HepG2 (cell line): ENCODE results near the gene SIRPA. TPM values are rescaled to one million over a fixed set of nuclear protein-coding genes. Genes with fewer than 3 reads are reported as not detected.

Experiments used
- ATAC-seq: fragments of 200-7000 bp; cut with Tn5 transposase; 3 replicates; pipeline ENCODE4 v1.9.1; 2020; ENCODE audit warnings: mild to moderate bottlenecking, moderate library complexity
- BruUV-seq: library from RNA; stranded (reverse); fragments of 400-500 nt; replicated peaks from 2 replicates; lab custom pipeline; 2021; lab: Mats Ljungman, UMichigan
- CTCF ChIA-PET: fragments of 300-600 bp; formaldehyde crosslinking; extraction: SDS; loops from one replicate; lab custom pipeline; 2021; ENCODE audit warnings: low total read pairs, inconsistent platforms, low intra/inter-chr PET ratio; lab: Yijun Ruan, JAX
- POLR2A ChIA-PET: fragments of 350-600 bp; sonication (Branson Sonifier 250); formaldehyde crosslinking; loops from one replicate; lab custom pipeline; 2020; ENCODE audit warnings: antibody characterized with exemption, inconsistent platforms; lab: Yijun Ruan, JAX
- DNase-seq: peaks from one replicate; pipeline ENCODE4 v3.0.0-alpha.2; 2015; ENCODE audit warnings: low spot score
- FAIRE-seq: peaks from 3 replicates; lab custom pipeline; 2011; peaks lifted over from hg19 to GRCh38; lab: Jason Lieb, UNC
- H2AFZ ChIP-seq: one replicate; pipeline ENCODE4 v1.6.1; 2011; ENCODE audit warnings: low read length, inconsistent platforms
- H3K27ac ChIP-seq: fragments of 300-600 bp; 3 replicates; pipeline ENCODE4 v1.8.0; 2011; ENCODE audit warnings: mixed run types, mild to moderate bottlenecking, mixed read lengths, low read length, inconsistent platforms; ENCODE audit not compliant: insufficient read depth; ENCODE audit errors: extremely low read length
- H3K27me3 ChIP-seq, 2 experiments: fragments of 200-600 bp in 1 of 2; 2 replicates in 1 of 2; 3 replicates in 1 of 2; pipeline versions ENCODE4 v1.6.0 to v1.8.0; 2011; ENCODE audit warnings: low read length in 2 of 2, mild to moderate bottlenecking in 2 of 2, moderate library complexity in 2 of 2, inconsistent platforms in 1 of 2; ENCODE audit not compliant: insufficient read depth in 2 of 2, control insufficient read depth in 1 of 2
- H3K36me3 ChIP-seq, 2 experiments: fragments of 200-600 bp in 1 of 2; replicated peaks in 1 of 2; 2 replicates in 1 of 2; 3 replicates in 1 of 2; pipeline versions ENCODE4 v1.5.1 to v1.8.0; 2011; ENCODE audit warnings: low read length in 2 of 2, inconsistent platforms in 1 of 2; ENCODE audit not compliant: insufficient read depth in 2 of 2, control insufficient read depth in 1 of 2
- H3K4me1 ChIP-seq: 2 replicates; pipeline ENCODE4 v1.5.1; 2012; ENCODE audit warnings: low read length, inconsistent platforms; ENCODE audit not compliant: insufficient read depth
- H3K4me2 ChIP-seq: 2 replicates; pipeline ENCODE4 v1.6.0; 2011; ENCODE audit warnings: low read depth, low read length, inconsistent platforms
- H3K4me3 ChIP-seq, 3 experiments: fragments of 200-600 bp in 1 of 3; sonication (generic), shearing (Covaris generic) in 1 of 3; replicated peaks in 1 of 3; 2 replicates each; pipeline ENCODE4 v1.5.1; 2011 to 2016; ENCODE audit warnings: low read length in 3 of 3, inconsistent platforms in 2 of 3, low read depth in 2 of 3, mild to moderate bottlenecking in 2 of 3, control low read depth in 1 of 3, mixed read lengths in 1 of 3; ENCODE audit not compliant: insufficient read depth in 1 of 3
- H3K79me2 ChIP-seq: one replicate; pipeline ENCODE4 v1.6.1; 2011; ENCODE audit warnings: low read length, inconsistent platforms; ENCODE audit not compliant: insufficient read depth
- H3K9ac ChIP-seq: 2 replicates; pipeline ENCODE4 v1.6.0; 2011; ENCODE audit warnings: mild to moderate bottlenecking, low read depth, low read length, inconsistent platforms; ENCODE audit not compliant: insufficient read depth
- H3K9me3 ChIP-seq: 2 replicates; pipeline ENCODE4 v1.5.1; 2012; ENCODE audit warnings: mild to moderate bottlenecking, low read length
- H4K20me1 ChIP-seq: 2 replicates; pipeline ENCODE4 v1.6.0; 2011; ENCODE audit warnings: inconsistent platforms, mild to moderate bottlenecking, low read length, moderate library complexity; ENCODE audit not compliant: insufficient read depth
- GATAD1 ChIP-seq: IDR thresholded peaks from 2 replicates; pipeline ENCODE4 v1.6.1; 2016; ENCODE audit warnings: missing genetic modification reagents, missing compliant biosample characterization
- KLF6 ChIP-seq: IDR thresholded peaks from 2 replicates; pipeline ENCODE4 v1.8.0; 2016; ENCODE audit warnings: missing biosample characterization, missing genetic modification reagents
- MED1 ChIP-seq: sonication (generic); formaldehyde crosslinking; IDR thresholded peaks from 2 replicates; pipeline ENCODE4 v1.4.0; 2020; ENCODE audit warnings: missing genetic modification reagents
- SRY ChIP-seq: sonication (generic); formaldehyde crosslinking; IDR thresholded peaks from 2 replicates; pipeline ENCODE4 v1.8.0; 2022; ENCODE audit warnings: mild to moderate bottlenecking, missing genetic modification reagents
- STAT6 ChIP-seq: sonication (generic); formaldehyde crosslinking; IDR thresholded peaks from 2 replicates; pipeline ENCODE4 v1.4.0; 2020; ENCODE audit warnings: missing genetic modification reagents, mild to moderate bottlenecking, borderline replicate concordance
- YEATS2 ChIP-seq: sonication (generic); formaldehyde crosslinking; IDR thresholded peaks from 2 replicates; pipeline ENCODE4 v1.4.0; 2020; ENCODE audit warnings: missing genetic modification reagents, borderline replicate concordance
- ZNF546 ChIP-seq: sonication (generic); formaldehyde crosslinking; conservative IDR thresholded peaks from 2 replicates; pipeline ENCODE4 v1.8.1; 2023; ENCODE audit warnings: mild to moderate bottlenecking, missing genetic modification reagents
- ZNF589 ChIP-seq: sonication (generic); formaldehyde crosslinking; conservative IDR thresholded peaks from 2 replicates; pipeline ENCODE4 v1.8.0; 2022; ENCODE audit warnings: mild to moderate bottlenecking, moderate library complexity, missing genetic modification reagents
- ZNF614 ChIP-seq: IDR thresholded peaks from 2 replicates; pipeline ENCODE4 v1.6.1; 2018; ENCODE audit warnings: missing biosample characterization, missing genetic modification reagents, inconsistent platforms, borderline replicate concordance
- ZNF629 ChIP-seq: sonication (generic); formaldehyde crosslinking; conservative IDR thresholded peaks from 2 replicates; pipeline ENCODE4 v1.5.0; 2020; ENCODE audit warnings: missing genetic modification reagents
- WGBS: methylation state at CpG from one replicate; pipeline ENCODE4 v1.1.6; 2017; ENCODE audit warnings: low lambda C conversion rate; 5-methylcytosine and 5-hydroxymethylcytosine counted together
- in situ Hi-C: cut with HindIII; loops from 2 replicates; pipeline ENCODE4 v1.10.0; 2017; ENCODE audit warnings: low pct_unique_long_range_greater_than_20kb; ENCODE audit not compliant: extremely low pct_ligation_motif_present
- intact Hi-C: fragments of 100-400 bp; cut with micrococcal nuclease; formaldehyde crosslinking; loops from one replicate; pipeline ENCODE4 v1.10.0; 2022; ENCODE audit not compliant: unreplicated experiment
- polyA plus RNA-seq, 8 experiments: library from polyadenylated mRNA; depleted of rRNA in 3 of 8; stranded (reverse) in 7 of 8; unstranded in 1 of 8; fragments of >200 nt; fragmentation: Illumina TruSeq in 4 of 8; extraction: Trizol in 4 of 8; gene quantifications; 2 replicates each; pipeline versions ENCODE4 v1.2.1 to v1.2.3, GENCODE V29; 2011 to 2016; ENCODE audit warnings: low read depth in 4 of 8, missing spikeins in 1 of 8, mixed read lengths in 1 of 8; ENCODE audit not compliant: insufficient read depth in 1 of 8
- total RNA-seq, 5 experiments: library from RNA; depleted of rRNA; stranded (reverse); fragments of >200 nt; fragmentation: Illumina TruSeq; extraction: Trizol; gene quantifications; 2 replicates each; pipeline ENCODE4 v1.2.3, GENCODE V29; 2016; ENCODE audit warnings: low read depth in 1 of 5
- TF ChIP-seq, protein P1 (sequence below): sonication (generic); formaldehyde crosslinking; IDR thresholded peaks from 2 replicates; pipeline ENCODE4 v1.4.0; 2020; ENCODE audit warnings: missing genetic modification reagents
- TF ChIP-seq, protein P2 (sequence below): sonication (generic); formaldehyde crosslinking; IDR thresholded peaks from 2 replicates; pipeline ENCODE4 v1.4.0; 2020; ENCODE audit warnings: missing genetic modification reagents
- TF ChIP-seq, protein P3 (sequence below): sonication (generic); formaldehyde crosslinking; IDR thresholded peaks from 2 replicates; pipeline ENCODE4 v1.4.0; 2020; ENCODE audit warnings: mild to moderate bottlenecking, missing genetic modification reagents

The SIRPA gene
- total and polyA plus RNA-seq, 2 of the 13 experiments (the other 11 are each of a cell fraction or from before 2014, with no cell fraction given), result 7.2 to 17.6 TPM

- H3K4me2 ChIP-seq, result no peak overlapping the region
- no peaks in the 10 kb centered on the region for H3K79me2 ChIP-seq
- intact Hi-C loops, result no loop called here
- 22% methylated on average over 8 of the region's 9 CpGs for WGBS
- no peaks in the 10 kb centered on the region for H4K20me1 ChIP-seq
- no peak overlapping the region for H3K9ac ChIP-seq
- POLR2A ChIA-PET, result interaction anchor here (1.0 kb wide), 1 partner anchor 8 kb away, joined by 3 read pairs; no protein-coding TSS in a partner anchor
- CTCF ChIA-PET, result no interaction called here
- BruUV-seq, result no TSS peak
- no peak for DNase-seq
- no peak overlapping the region for H3K4me3 ChIP-seq
- ATAC-seq, result no peak
- H3K4me1 ChIP-seq, result peaks cover 76% of the 10 kb centered on the region
- no peaks in the 10 kb centered on the region for H3K36me3 ChIP-seq
- no peak overlapping the region for H2AFZ ChIP-seq
- H3K27me3 ChIP-seq, result peaks cover 1 to 5% of the 10 kb centered on the region in 2 experiments; a peak in 3 of 5 replicates
- no peak for FAIRE-seq
- H3K9me3 ChIP-seq, result no peaks in the 10 kb centered on the region
- in situ Hi-C loops, result no loop called here
- no peak overlapping the region for H3K27ac ChIP-seq
- no peak for TF ChIP-seq GATAD1 (CRISPR knock-in tag)
- TF ChIP-seq SRY (CRISPR knock-in tag), result no peak
- TF ChIP-seq YEATS2, result no peak
- TF ChIP-seq MED1, result no peak
- no peak for TF ChIP-seq STAT6
- no peak for TF ChIP-seq ZNF546 (CRISPR knock-in tag)
- TF ChIP-seq, protein P1, sequence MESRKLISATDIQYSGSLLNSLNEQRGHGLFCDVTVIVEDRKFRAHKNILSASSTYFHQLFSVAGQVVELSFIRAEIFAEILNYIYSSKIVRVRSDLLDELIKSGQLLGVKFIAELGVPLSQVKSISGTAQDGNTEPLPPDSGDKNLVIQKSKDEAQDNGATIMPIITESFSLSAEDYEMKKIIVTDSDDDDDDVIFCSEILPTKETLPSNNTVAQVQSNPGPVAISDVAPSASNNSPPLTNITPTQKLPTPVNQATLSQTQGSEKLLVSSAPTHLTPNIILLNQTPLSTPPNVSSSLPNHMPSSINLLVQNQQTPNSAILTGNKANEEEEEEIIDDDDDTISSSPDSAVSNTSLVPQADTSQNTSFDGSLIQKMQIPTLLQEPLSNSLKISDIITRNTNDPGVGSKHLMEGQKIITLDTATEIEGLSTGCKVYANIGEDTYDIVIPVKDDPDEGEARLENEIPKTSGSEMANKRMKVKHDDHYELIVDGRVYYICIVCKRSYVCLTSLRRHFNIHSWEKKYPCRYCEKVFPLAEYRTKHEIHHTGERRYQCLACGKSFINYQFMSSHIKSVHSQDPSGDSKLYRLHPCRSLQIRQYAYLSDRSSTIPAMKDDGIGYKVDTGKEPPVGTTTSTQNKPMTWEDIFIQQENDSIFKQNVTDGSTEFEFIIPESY (CRISPR knock-in tag), result no peak
- TF ChIP-seq, protein P2, sequence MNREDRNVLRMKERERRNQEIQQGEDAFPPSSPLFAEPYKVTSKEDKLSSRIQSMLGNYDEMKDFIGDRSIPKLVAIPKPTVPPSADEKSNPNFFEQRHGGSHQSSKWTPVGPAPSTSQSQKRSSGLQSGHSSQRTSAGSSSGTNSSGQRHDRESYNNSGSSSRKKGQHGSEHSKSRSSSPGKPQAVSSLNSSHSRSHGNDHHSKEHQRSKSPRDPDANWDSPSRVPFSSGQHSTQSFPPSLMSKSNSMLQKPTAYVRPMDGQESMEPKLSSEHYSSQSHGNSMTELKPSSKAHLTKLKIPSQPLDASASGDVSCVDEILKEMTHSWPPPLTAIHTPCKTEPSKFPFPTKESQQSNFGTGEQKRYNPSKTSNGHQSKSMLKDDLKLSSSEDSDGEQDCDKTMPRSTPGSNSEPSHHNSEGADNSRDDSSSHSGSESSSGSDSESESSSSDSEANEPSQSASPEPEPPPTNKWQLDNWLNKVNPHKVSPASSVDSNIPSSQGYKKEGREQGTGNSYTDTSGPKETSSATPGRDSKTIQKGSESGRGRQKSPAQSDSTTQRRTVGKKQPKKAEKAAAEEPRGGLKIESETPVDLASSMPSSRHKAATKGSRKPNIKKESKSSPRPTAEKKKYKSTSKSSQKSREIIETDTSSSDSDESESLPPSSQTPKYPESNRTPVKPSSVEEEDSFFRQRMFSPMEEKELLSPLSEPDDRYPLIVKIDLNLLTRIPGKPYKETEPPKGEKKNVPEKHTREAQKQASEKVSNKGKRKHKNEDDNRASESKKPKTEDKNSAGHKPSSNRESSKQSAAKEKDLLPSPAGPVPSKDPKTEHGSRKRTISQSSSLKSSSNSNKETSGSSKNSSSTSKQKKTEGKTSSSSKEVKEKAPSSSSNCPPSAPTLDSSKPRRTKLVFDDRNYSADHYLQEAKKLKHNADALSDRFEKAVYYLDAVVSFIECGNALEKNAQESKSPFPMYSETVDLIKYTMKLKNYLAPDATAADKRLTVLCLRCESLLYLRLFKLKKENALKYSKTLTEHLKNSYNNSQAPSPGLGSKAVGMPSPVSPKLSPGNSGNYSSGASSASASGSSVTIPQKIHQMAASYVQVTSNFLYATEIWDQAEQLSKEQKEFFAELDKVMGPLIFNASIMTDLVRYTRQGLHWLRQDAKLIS (CRISPR knock-in tag), result no peak
- TF ChIP-seq, protein P3, sequence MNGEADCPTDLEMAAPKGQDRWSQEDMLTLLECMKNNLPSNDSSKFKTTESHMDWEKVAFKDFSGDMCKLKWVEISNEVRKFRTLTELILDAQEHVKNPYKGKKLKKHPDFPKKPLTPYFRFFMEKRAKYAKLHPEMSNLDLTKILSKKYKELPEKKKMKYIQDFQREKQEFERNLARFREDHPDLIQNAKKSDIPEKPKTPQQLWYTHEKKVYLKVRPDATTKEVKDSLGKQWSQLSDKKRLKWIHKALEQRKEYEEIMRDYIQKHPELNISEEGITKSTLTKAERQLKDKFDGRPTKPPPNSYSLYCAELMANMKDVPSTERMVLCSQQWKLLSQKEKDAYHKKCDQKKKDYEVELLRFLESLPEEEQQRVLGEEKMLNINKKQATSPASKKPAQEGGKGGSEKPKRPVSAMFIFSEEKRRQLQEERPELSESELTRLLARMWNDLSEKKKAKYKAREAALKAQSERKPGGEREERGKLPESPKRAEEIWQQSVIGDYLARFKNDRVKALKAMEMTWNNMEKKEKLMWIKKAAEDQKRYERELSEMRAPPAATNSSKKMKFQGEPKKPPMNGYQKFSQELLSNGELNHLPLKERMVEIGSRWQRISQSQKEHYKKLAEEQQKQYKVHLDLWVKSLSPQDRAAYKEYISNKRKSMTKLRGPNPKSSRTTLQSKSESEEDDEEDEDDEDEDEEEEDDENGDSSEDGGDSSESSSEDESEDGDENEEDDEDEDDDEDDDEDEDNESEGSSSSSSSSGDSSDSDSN (CRISPR knock-in tag), result no peak
- no peak for TF ChIP-seq ZNF629 (CRISPR knock-in tag)
- no peak for TF ChIP-seq ZNF589
- TF ChIP-seq ZNF614 (CRISPR knock-in tag), result no peak
- TF ChIP-seq KLF6 (CRISPR knock-in tag), result no peak
These were observed 9.1 kb upstream of the SIRPA start for GRCh38 chr20:1885940-1886693.
